HG03521 (cell line): Measurements from ENCODE around the gene CSNK1G1.
"Not testable (repeated sequence)": the region's sequence is repeated elsewhere in the genome, so short reads cannot be mapped to it uniquely, and the experiment has no call there.

Source experiments
- ATAC-seq: cut with Tn5 transposase; IDR thresholded peaks from one replicate; pipeline ENCODE4 v1.9.1; 2021; ENCODE audit warnings: mild to moderate bottlenecking, moderate library complexity; ENCODE audit not compliant: unreplicated experiment

CSNK1G1 gene

DNA sequence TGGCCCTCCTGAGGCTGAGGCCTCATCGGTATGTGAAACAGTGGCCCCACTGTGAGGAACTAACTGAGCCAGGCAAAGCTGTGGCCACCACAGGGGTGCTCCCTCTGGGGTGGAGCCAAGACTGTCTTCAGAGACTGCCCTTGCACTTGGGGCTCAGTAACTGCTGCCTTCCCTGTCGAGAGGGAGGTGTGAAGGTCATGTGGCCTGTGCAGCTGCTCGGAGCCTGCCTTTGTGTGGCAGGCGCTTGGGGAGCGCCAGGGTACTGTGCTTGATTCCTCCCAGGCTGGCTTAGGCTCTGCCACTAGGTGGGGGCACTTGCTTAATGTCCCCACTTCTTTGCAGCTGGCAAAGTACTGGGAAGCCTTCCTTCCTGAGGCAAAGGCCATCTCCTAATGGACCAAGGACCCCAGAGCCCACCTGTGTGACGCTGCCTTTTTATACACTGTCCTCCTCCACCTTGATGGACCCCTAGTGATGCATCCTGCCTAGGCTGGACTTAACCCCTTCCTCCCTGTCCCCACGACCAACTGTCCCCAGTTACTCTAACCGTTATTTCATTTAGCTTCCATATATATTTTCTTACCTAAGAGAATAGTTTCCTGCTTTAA, 218.6 kb downstream of the CSNK1G1 start:
- no peak for ATAC-seq

GRCh38 chr15:64136347-64136746, 219.6 kb downstream of the CSNK1G1 start:
- no peak for ATAC-seq

GRCh38 chr15:64134345-64134829, 221.6 kb downstream of the CSNK1G1 start:
- no peak for ATAC-seq

GRCh38 chr15:64133623-64134344, 222.2 kb downstream of the CSNK1G1 start:
- ATAC-seq = no peak

DNA sequence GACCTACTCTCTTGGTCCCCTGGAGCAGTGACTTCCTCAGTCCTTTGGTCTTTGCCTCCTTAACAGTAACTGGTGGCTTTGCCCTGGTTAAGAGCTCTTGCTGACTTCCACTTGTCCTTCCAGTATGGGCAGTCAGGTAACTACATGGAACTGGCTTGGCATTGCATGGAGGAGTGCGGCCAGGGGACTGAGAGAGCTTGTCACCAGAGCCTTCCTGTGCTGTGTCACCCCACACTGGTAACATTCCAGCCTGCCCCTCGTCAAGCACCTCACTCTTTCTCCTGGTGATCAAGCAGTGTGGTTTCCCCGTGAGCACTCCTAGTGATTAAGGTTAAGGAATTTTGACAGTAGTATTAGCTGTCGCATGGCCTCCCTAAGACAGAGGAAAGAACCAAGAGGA, 223.8 kb downstream of the CSNK1G1 start:
- no peak for ATAC-seq

- ATAC-seq = no peak
Observed at GRCh38 chr15:64131547-64131946, 224.4 kb downstream of the CSNK1G1 start.

- no peak for ATAC-seq
Observed at GRCh38 chr15:64130159-64130558, 225.8 kb downstream of the CSNK1G1 start.

DNA sequence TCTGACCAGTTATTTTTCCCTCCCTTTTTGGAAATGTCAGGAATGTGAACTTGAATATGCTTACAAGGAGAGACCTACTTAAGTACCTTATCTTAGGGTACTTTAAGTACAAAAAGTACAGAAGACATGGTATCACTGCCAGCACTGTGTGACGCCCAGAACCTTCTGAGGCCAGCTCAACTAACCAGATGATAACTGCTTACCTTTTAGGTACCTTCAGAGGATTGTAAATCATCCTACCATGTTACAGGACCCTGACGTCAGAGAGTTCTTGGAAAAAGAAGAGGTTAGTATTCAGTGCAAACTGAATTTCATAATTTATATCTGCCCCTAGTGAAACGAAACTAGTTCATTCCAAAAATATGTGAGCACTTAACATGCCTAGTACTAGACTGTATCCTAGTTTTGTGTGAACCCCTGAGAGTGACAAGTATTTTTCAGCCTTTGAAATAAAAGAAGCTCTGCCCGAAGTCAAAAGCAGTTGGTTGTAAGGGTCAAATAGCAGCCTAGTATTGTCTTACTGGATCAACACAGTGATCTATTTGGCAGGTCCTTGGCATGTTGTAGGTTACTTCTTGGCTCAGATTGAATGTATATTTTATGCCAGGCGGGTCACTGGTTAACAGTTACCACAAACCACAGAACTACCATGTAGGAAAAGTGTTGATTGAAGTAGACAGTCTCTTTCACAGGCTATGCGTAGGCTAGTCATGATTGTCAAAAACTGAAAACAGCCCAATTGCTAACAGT, 228.3 kb downstream of the CSNK1G1 start:
- no peak for ATAC-seq

GRCh38 chr15:64125978-64126377, 230.0 kb downstream of the CSNK1G1 start:
- ATAC-seq = no peak

DNA sequence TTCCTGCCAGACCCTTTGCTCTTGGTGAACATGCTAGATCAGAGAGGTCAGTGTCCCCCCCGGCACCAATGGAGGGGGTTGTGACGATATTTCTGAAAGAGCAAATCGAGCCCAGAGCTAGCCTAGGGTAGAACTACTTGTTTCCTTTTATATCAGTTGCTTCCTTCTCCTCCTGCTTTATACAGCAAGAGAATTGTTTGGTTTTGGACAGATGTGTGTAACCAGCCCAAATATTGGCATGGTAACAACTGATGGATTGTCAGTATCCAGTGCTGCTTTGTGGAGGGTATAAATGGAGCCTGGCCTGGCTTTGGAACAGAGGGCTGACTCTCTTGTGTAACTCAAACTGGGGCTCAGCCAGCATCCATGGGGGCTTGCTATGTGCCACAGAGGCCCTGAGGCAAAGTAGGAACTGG, 233.0 kb downstream of the CSNK1G1 start:
- no peak for ATAC-seq

GRCh38 chr15:64122444-64122843, 233.5 kb downstream of the CSNK1G1 start:
- no peak for ATAC-seq

- no peak for ATAC-seq
Observed at GRCh38 chr15:64121614-64122013, 234.4 kb downstream of the CSNK1G1 start.

- not testable (repeated sequence) for ATAC-seq
Observed at GRCh38 chr15:64120322-64120721, 235.7 kb downstream of the CSNK1G1 start.

GRCh38 chr15:64117759-64118487, 238.1 kb downstream of the CSNK1G1 start:
- no peak for ATAC-seq
